ENCODE measurements around the gene ULK4. TPM values are rescaled to one million over a fixed set of nuclear protein-coding genes. Genes with fewer than 3 reads are reported as not detected.

Gene ULK4
- total RNA-seq, 1 experiment from 2014 or later, result 6.3 TPM

DNA sequence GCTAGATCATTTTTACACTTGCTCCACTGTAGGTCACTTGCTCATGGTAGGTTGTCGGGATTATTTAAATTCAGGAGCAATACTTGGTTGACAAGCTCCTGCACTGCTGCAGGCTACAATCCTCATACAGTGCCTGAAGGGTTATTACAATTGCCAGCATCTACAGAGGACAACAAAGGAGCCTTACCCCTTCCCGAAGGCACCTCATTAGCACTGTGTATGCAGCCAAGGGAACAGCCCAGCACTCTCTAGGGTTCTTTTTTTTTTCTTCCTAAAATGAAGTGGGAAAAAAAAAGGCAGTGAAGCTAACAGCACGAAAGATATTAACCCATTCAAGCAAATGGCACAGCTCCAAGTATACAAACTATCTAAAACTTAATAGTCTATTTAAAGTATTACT lies 142.7 kb downstream of the ULK4 start (continued):
- TF ChIP-seq, protein P1, sequence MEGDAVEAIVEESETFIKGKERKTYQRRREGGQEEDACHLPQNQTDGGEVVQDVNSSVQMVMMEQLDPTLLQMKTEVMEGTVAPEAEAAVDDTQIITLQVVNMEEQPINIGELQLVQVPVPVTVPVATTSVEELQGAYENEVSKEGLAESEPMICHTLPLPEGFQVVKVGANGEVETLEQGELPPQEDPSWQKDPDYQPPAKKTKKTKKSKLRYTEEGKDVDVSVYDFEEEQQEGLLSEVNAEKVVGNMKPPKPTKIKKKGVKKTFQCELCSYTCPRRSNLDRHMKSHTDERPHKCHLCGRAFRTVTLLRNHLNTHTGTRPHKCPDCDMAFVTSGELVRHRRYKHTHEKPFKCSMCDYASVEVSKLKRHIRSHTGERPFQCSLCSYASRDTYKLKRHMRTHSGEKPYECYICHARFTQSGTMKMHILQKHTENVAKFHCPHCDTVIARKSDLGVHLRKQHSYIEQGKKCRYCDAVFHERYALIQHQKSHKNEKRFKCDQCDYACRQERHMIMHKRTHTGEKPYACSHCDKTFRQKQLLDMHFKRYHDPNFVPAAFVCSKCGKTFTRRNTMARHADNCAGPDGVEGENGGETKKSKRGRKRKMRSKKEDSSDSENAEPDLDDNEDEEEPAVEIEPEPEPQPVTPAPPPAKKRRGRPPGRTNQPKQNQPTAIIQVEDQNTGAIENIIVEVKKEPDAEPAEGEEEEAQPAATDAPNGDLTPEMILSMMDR (IDR thresholded peaks at IDR 0.05 in 2 of 3, conservative IDR thresholded peaks at IDR 0.05 in 1 of 3; ENCODE audit: borderline replicate concordance in 1 of 3, insufficient read depth in 1 of 3, low read depth in 2 of 3, low read length in 2 of 3), result no peak
- TF ChIP-seq EZH2phosphoT487 (IDR thresholded peaks at IDR 0.05; ENCODE audit: borderline replicate concordance) (no peak), YY1 (IDR thresholded peaks at IDR 0.05; ENCODE audit: extremely low read depth, insufficient replicate concordance, low read depth, low read length) (no peak), CBX3 (IDR thresholded peaks at IDR 0.05; ENCODE audit: low read depth) (no peak), FOSL1 (IDR thresholded peaks at IDR 0.05; ENCODE audit: low read depth) (no peak), ELF1 (IDR thresholded peaks at IDR 0.05; ENCODE audit: borderline replicate concordance, low read depth) (no peak), EZH2 (IDR thresholded peaks at IDR 0.05) (no peak), SRF (IDR thresholded peaks at IDR 0.05; ENCODE audit: low read depth) (no peak)
- TF ChIP-seq, protein P2, sequence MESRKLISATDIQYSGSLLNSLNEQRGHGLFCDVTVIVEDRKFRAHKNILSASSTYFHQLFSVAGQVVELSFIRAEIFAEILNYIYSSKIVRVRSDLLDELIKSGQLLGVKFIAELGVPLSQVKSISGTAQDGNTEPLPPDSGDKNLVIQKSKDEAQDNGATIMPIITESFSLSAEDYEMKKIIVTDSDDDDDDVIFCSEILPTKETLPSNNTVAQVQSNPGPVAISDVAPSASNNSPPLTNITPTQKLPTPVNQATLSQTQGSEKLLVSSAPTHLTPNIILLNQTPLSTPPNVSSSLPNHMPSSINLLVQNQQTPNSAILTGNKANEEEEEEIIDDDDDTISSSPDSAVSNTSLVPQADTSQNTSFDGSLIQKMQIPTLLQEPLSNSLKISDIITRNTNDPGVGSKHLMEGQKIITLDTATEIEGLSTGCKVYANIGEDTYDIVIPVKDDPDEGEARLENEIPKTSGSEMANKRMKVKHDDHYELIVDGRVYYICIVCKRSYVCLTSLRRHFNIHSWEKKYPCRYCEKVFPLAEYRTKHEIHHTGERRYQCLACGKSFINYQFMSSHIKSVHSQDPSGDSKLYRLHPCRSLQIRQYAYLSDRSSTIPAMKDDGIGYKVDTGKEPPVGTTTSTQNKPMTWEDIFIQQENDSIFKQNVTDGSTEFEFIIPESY (IDR thresholded peaks at IDR 0.05; ENCODE audit: extremely low read depth, insufficient replicate concordance, low read length), result no peak
- TF ChIP-seq, protein P3, sequence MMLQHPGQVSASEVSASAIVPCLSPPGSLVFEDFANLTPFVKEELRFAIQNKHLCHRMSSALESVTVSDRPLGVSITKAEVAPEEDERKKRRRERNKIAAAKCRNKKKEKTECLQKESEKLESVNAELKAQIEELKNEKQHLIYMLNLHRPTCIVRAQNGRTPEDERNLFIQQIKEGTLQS (IDR thresholded peaks at IDR 0.05), result no peak

DNA sequence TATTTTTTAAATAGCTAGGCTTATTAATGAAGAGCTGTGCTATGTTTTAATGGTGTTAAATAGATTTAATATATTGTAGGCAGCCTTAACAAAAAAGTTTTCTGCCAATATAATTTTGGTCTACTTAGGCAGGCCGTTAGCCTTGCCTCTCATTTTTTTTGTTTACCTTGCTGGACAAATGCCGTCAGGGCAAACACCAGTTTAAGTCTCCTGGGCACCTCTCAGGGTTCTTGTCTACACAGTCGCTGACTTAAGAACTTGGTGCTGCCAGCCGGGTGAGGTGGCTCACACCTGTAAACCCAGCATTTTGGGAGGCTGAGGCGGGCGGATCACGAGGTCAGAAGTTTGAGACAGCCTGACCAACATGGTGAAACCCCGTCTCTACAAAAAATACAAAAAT lies 153.3 kb downstream of the ULK4 start:
- Histone ChIP-seq H3K4me3 (replicated peaks in 1 of 2; ENCODE audit: low read depth in 1 of 2, low read length in 2 of 2) (no peak overlapping the region), H3K4me1 (ENCODE audit: control insufficient read depth in 1 of 2, insufficient read depth in 2 of 2, low read length in 2 of 2) (no peaks in the 10 kb centered on the region), H3K36me3 (ENCODE audit: control insufficient read depth in 1 of 2, insufficient read depth in 2 of 2, low read length in 2 of 2) (no peaks in the 10 kb centered on the region), H3K9ac (ENCODE audit: low read length) (no peak overlapping the region), H3K27ac (ENCODE audit: low read depth, low read length) (no peak overlapping the region), H3K9me2 (ENCODE audit: insufficient read depth) (no peaks in the 10 kb centered on the region), H2AFZ (ENCODE audit: low read depth, low read length, poor library complexity, severe bottlenecking) (no peak overlapping the region), H3K79me2 (ENCODE audit: insufficient read depth, low read length) (no peaks in the 10 kb centered on the region), H3K27me3 (ENCODE audit: insufficient read depth, low read length) (no peaks in the 10 kb centered on the region), H3K4me2 (ENCODE audit: low read length) (no peak overlapping the region), H4K20me1 (ENCODE audit: insufficient read depth) (no peaks in the 10 kb centered on the region), H3K9me3 (ENCODE audit: control insufficient read depth in 1 of 2, insufficient read depth in 1 of 2, low read depth in 1 of 2, low read length in 2 of 2) (no peaks in the 10 kb centered on the region)
- TF ChIP-seq, protein P3 (IDR thresholded peaks at IDR 0.05), result no peak
- TF ChIP-seq, protein P4, sequence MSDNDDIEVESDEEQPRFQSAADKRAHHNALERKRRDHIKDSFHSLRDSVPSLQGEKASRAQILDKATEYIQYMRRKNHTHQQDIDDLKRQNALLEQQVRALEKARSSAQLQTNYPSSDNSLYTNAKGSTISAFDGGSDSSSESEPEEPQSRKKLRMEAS (IDR thresholded peaks at IDR 0.05), result no peak
- no peak for ATAC-seq
- no peak for DNase-seq (ENCODE audit: low read depth, low spot score)
- intact Hi-C loops (cut with micrococcal nuclease), result no loop called here
- no TSS peak for BruUV-seq (replicated peaks)
- ChIA-PET POLR2A (no interaction called here), CTCF (no interaction called here), RAD21 (ENCODE audit: low non-redundant PET in 1 of 2, low total read pairs in 2 of 2, uncharacterized antibody in 2 of 2, unreplicated experiment in 2 of 2) (no interaction called here)
